Memory B cell (primary cell): ENCODE results near the gene NCBP2L.
"Not testable (repeated sequence)": the region's sequence is repeated elsewhere in the genome, so short reads cannot be mapped to it uniquely, and the experiment has no call there.

Source experiments
- ATAC-seq: fragments of 150-1000 bp; cut with Tn5 transposase; 2 replicates; pipeline ENCODE4 v1.10.0; 2021; ENCODE audit warnings: low read depth, mild to moderate bottlenecking, moderate library complexity
- DNase-seq, 2 donors: peaks; one replicate each; pipeline ENCODE4 v3.0.0; 2022; ENCODE audit warnings: low spot score in 2 of 2
- H3K27ac Mint-ChIP-seq: one replicate; pipeline ENCODE4 v1.8.0; 2022; ENCODE audit warnings: mild to moderate bottlenecking, moderate library complexity, mixed read lengths
- H3K27me3 Mint-ChIP-seq: one replicate; pipeline ENCODE4 v1.8.0; 2022; ENCODE audit warnings: mixed read lengths
- H3K36me3 Mint-ChIP-seq: one replicate; pipeline ENCODE4 v1.8.0; 2022; ENCODE audit warnings: mild to moderate bottlenecking, mixed read lengths
- H3K4me1 Mint-ChIP-seq: one replicate; pipeline ENCODE4 v1.8.0; 2022; ENCODE audit warnings: mixed read lengths
- H3K4me3 Mint-ChIP-seq: one replicate; pipeline ENCODE4 v1.8.0; 2022; ENCODE audit warnings: mild to moderate bottlenecking, moderate library complexity, mixed read lengths
- H3K9me3 Mint-ChIP-seq: one replicate; pipeline ENCODE4 v1.8.0; 2022; ENCODE audit warnings: mixed read lengths

NCBP2L gene

DNA sequence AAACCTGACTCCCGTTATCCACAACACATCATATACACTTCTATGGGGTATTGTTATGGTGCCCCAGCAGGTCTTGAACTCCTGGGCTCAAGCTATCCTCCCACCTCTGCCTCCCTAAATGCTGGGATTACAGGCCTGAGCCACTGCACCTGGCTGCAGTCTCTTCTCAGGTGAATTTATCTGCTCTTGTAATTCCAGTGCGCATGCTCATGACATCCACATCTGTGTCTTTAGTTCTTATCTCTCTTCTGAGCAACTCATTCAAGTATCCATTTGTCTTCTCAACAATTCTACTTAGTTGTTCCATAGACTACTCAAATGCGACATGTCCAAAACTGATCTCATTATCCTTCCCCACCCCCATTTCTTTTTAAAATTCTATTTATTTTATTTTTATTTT is 27.6 kb downstream of the NCBP2L start:
- Mint-ChIP-seq H3K9me3 (no peaks in the 10 kb centered on the region), H3K4me3 (no peak overlapping the region), H3K27me3 (peaks cover 8% of the 10 kb centered on the region), H3K36me3 (peaks cover 2% of the 10 kb centered on the region), H3K27ac (no peak overlapping the region), H3K4me1 (no peaks in the 10 kb centered on the region)
- ATAC-seq: no peak
- no peak for DNase-seq

DNA sequence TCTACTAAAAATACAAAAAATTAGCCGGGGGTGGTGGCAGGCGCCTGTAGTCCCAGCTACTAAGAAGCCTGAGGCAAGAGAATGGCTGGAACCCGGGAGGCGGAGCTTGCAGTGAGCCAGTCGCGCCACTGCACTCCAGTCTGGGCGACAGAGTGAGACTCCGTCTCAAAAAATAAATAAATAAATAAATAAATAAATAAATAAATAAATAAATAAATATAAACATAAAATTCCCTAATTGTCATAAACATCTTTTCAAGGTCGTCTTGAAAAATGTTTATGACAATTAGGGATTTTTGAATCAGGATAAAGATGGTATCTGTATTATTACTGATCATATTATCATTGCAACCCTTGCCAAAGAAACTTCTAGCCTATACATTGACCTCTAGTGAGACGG is 32.5 kb downstream of the NCBP2L start:
- H3K36me3 Mint-ChIP-seq, H3K4me3 Mint-ChIP-seq: not testable (repeated sequence)
- H3K27me3 Mint-ChIP-seq: peaks cover 19% of the 10 kb centered on the region

DNA sequence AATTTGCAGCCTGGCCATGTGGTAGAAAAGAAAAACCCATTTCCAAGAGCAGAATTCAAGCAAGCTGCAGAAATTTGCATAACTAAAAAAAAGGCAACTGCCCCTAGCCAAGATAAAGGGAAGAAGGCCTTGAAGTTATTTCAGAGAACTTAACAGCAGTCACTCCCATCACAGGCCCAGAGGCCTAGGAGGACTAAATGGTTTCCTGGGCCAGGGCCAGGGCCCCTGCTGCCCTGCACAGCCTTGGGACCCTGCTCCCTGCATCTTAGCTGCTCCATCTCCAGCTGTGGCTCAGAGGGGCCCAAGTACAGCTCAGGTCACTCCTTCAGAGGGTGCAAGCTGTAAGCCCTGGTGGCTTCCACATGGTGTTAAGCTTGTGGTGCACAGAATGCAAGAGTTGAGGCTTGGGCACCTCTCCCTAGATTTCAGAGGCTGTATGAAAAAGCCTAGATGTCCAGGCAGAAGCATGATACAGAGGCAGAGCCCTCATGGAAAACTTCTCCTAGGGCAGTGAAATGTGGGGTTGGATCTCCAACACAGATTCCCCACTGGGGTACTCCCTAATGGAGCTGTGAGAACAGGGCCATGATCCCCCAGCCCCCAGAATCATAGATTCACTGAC is 41.5 kb downstream of the NCBP2L start:
- Mint-ChIP-seq H3K36me3 (no peaks in the 10 kb centered on the region), H3K27ac (no peak overlapping the region), H3K4me1 (peaks cover 3% of the 10 kb centered on the region), H3K27me3 (peaks cover 3% of the 10 kb centered on the region), H3K4me3 (no peak overlapping the region), H3K9me3 (no peaks in the 10 kb centered on the region)
- ATAC-seq: no peak
- DNase-seq: no peak

More for the DNA sequence above, 32.5 kb downstream of the NCBP2L start:
- not testable (repeated sequence) for H3K27ac Mint-ChIP-seq, H3K9me3 Mint-ChIP-seq, ATAC-seq, DNase-seq, H3K4me1 Mint-ChIP-seq

DNA sequence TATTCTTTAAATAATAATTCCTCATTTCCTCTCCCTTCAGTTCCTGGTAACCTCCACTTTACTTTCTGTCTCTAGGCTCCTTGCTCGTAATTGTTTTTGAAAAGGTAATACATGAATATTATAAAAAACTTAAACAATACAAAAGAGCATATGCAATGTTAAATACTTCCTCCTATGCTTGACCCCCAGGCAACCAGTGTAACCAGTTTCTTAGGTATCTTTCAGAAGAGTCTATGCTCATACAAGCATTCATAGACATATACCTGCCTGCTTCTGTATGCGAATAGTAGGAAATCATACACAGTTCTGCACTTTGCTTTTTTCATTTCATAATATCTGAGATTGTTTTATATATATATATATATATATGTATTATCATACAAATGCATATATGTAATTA is 45.5 kb downstream of the NCBP2L start:
- peaks cover 4% of the 10 kb centered on the region for H3K27me3 Mint-ChIP-seq
- ATAC-seq (no peak), DNase-seq (no peak)
- H3K9me3 Mint-ChIP-seq: no peaks in the 10 kb centered on the region
- no peak overlapping the region for H3K4me3 Mint-ChIP-seq
- H3K36me3 Mint-ChIP-seq: no peaks in the 10 kb centered on the region
- no peak overlapping the region for H3K27ac Mint-ChIP-seq
- H3K4me1 Mint-ChIP-seq: peaks cover 14% of the 10 kb centered on the region

DNA sequence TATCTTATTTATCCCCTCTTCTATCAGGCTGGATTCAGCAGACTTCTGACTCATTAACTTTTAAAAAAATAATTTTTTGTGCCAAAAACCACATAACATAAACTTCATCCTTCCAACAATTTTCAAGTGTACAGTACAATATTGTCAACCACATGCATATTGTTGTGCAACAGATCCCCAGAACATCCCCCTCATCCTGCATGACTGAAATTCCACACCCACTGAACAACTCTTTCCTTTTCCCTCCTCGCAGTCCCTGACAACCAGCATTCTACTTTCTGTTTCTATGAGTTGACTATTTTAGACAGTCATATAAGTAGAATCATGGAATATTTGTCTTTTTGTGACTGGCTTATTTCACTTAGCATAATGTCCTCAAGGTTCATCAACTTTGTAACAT is 45.9 kb downstream of the NCBP2L start:
- ATAC-seq: no peak
- H3K9me3 Mint-ChIP-seq: no peaks in the 10 kb centered on the region
- DNase-seq: no peak
- no peak overlapping the region for H3K4me3 Mint-ChIP-seq
- H3K36me3 Mint-ChIP-seq: no peaks in the 10 kb centered on the region
- H3K27me3 Mint-ChIP-seq: peaks cover 4% of the 10 kb centered on the region
- H3K27ac Mint-ChIP-seq: no peak overlapping the region
- peaks cover 14% of the 10 kb centered on the region for H3K4me1 Mint-ChIP-seq

DNA sequence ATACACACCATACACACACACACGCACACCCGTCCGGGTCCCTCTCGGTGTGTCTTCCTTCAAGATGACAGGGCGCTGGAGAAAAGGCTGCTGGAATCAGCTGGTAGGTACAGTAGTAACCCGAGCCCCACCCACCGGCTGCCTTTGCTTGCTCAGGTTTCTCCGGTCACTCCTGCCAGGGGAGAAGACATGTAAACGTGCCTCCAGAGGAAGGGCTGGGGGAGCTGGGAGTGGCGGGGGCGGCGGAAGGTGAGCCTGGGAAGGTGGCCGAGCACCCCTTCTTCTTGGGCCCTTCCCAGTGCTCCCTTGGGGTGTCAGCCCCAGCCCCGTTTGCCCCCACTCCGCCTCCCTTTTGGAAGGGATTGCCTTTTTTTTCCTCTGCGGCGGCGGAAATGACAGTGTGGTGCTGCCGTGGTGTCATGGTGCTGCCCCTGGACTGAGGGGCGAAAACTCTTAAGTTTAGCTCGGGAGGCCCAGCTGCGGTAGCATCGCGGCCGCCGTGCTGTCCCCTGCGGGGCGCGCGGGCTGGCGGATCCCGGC is 48.2 kb downstream of the NCBP2L start, which contains the start of gene MID2:
Gene MID2, plus strand, starts transcription at position 169 of the 540 bp plus-strand sequence. CDS start 561 bp downstream, outside the sequence.
- Mint-ChIP-seq H3K27me3 (peaks cover 4% of the 10 kb centered on the region), H3K9me3 (no peaks in the 10 kb centered on the region), H3K36me3 (no peaks in the 10 kb centered on the region), H3K4me1 (peaks cover 14% of the 10 kb centered on the region), H3K4me3 (peak within 1 kb of the TSS; percentile 87), H3K27ac (peak within 1 kb of the TSS; percentile 81)
- ATAC-seq: peak; percentile 57
- DNase-seq: peak; percentile 5 to 23

- Mint-ChIP-seq H3K9me3 (no peaks in the 10 kb centered on the region), H3K27me3 (peaks cover 4% of the 10 kb centered on the region), H3K27ac (peak overlapping the region; percentile 81), H3K4me3 (peak overlapping the region; percentile 83), H3K36me3 (no peaks in the 10 kb centered on the region), H3K4me1 (peaks cover 14% of the 10 kb centered on the region)
- DNase-seq: peak; percentile 23 to 24
- peak; percentile 74 for ATAC-seq
Measured at GRCh38 chrX:107826238-107827029, 48.9 kb downstream of the NCBP2L start.

- Mint-ChIP-seq H3K36me3 (no peaks in the 10 kb centered on the region), H3K27ac (peak overlapping the region; percentile 10), H3K4me1 (peaks cover 14% of the 10 kb centered on the region), H3K4me3 (peak overlapping the region; percentile 83), H3K27me3 (peaks cover 4% of the 10 kb centered on the region), H3K9me3 (no peaks in the 10 kb centered on the region)
- ATAC-seq (no peak), DNase-seq (no peak)
Measured at GRCh38 chrX:107827030-107827831, 49.7 kb downstream of the NCBP2L start.

- Mint-ChIP-seq H3K27me3 (peaks cover 4% of the 10 kb centered on the region), H3K27ac (no peak overlapping the region), H3K9me3 (no peaks in the 10 kb centered on the region), H3K4me3 (peak overlapping the region; percentile 21), H3K4me1 (peaks cover 14% of the 10 kb centered on the region), H3K36me3 (no peaks in the 10 kb centered on the region)
- DNase-seq (no peak), ATAC-seq (no peak)
Measured at GRCh38 chrX:107827852-107828251, 50.3 kb downstream of the NCBP2L start.

GRCh38 chrX:107829878-107830277 is 52.3 kb downstream of the NCBP2L start:
- DNase-seq: no peak
- Mint-ChIP-seq H3K9me3 (no peaks in the 10 kb centered on the region), H3K4me1 (peaks cover 11% of the 10 kb centered on the region)

DNA sequence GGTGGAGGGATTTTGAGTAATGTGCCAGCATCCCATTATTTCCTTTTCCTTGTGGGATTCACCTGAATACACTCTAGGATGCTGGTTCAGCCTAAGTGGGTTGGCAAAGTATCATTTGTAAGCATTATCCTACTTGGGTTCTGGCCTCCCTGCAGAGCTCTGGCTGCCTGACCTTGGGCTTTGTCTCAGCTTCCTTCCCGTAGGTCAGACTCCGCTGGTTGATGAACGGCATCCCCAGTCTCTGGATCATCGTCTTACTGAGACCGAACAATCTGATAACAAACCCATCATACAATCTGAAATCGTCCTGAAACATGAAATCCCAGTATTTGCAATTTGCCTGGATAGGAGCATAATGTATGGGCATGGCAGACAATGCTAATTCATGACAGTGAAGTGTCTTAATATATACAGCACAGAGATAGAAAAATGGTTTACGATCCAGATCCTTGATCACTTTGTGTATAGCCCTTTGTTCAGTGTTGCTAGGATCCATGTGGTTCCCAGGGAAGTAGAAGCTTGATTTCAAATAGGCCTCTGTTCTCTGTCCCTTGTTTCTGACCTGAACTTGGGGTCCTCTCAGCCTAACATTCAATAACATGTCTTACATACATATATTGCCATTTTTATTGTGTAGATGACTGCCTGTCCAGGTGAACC is 53.7 kb downstream of the NCBP2L start:
- H3K36me3 Mint-ChIP-seq: peaks cover 2% of the 10 kb centered on the region
- H3K27me3 Mint-ChIP-seq: no peaks in the 10 kb centered on the region
- no peak overlapping the region for H3K4me3 Mint-ChIP-seq
- no peaks in the 10 kb centered on the region for H3K9me3 Mint-ChIP-seq
- no peak for ATAC-seq
- no peak overlapping the region for H3K27ac Mint-ChIP-seq
- peaks cover 6% of the 10 kb centered on the region for H3K4me1 Mint-ChIP-seq
- no peak for DNase-seq

More at GRCh38 chrX:107829878-107830277, 52.3 kb downstream of the NCBP2L start:
- no peak for ATAC-seq
- peaks cover 2% of the 10 kb centered on the region for H3K36me3 Mint-ChIP-seq
- H3K4me3 Mint-ChIP-seq: no peak overlapping the region
- no peak overlapping the region for H3K27ac Mint-ChIP-seq
- peaks cover 2% of the 10 kb centered on the region for H3K27me3 Mint-ChIP-seq

- H3K4me1 Mint-ChIP-seq: peaks cover 3% of the 10 kb centered on the region
- no peak for DNase-seq
Measured at GRCh38 chrX:107834275-107835201, 57.0 kb downstream of the NCBP2L start.

More at GRCh38 chrX:107834275-107835201, 57.0 kb downstream of the NCBP2L start:
- H3K27ac Mint-ChIP-seq: no peak overlapping the region
- no peaks in the 10 kb centered on the region for H3K27me3 Mint-ChIP-seq
- no peak overlapping the region for H3K4me3 Mint-ChIP-seq
- ATAC-seq: no peak
- H3K36me3 Mint-ChIP-seq: peaks cover 2% of the 10 kb centered on the region
- no peaks in the 10 kb centered on the region for H3K9me3 Mint-ChIP-seq
